ENCODE measurements around the gene GRIK3.

The GRIK3 gene

DNA sequence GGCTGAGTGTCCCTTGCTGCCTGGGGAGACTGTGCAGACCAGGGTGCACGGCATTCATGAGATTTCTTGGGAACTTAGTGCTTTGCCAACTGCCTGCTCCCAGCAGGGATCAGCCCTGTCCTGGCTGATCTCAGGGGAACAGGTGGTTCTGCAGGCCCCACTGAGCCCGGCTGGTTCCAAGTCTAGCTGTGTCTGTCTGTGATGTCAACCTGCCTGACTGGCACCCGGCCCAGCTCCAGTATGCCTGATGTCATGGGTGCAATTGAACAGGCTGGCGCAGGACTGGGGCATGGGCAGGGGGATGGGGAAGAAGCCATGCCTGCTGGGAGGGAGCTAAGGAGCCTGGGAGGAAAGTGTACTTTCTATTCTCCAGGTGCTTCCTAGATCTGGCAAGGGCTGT is 227.1 kb downstream of the GRIK3 start:
- no peak for DNase-seq

GRCh38 chr1:36805979-36806640 is 228.2 kb downstream of the GRIK3 start:
- DNase-seq: no peak

- no peak for DNase-seq
Measured at GRCh38 chr1:36804669-36805314, 229.5 kb downstream of the GRIK3 start.

- no peak for DNase-seq
Measured at GRCh38 chr1:36803868-36804570, 230.3 kb downstream of the GRIK3 start.

GRCh38 chr1:36802018-36802417 is 232.3 kb downstream of the GRIK3 start:
- DNase-seq: no peak

GRCh38 chr1:36797761-36798160 is 236.6 kb downstream of the GRIK3 start:
- DNase-seq: no peak

- DNase-seq: no peak
Measured at GRCh38 chr1:36796733-36797132, 237.6 kb downstream of the GRIK3 start.

DNA sequence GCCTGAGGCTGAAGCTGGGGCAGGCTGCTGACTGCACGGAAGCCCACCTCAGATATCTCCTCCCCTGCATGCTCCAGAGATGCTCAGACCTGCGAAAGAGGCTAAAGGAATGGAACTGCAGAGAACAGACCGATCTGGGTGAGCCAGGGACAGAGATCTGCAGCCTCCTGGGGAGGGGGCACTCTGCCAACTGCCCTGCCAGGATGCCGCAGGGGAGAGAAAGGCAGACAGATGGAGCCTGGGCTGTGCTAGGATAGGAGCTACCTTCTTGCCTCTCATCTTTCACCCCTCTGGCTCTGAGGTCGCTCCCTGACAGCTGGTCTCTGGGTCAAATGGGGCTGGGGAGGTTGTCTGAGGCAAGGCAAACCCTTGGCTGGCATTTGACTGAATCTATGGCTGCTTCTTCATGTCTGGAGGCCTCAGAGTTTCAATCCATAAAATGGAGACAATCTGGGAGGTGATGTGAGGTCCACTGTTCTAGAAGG is 238.2 kb downstream of the GRIK3 start:
- DNase-seq: no peak

DNA sequence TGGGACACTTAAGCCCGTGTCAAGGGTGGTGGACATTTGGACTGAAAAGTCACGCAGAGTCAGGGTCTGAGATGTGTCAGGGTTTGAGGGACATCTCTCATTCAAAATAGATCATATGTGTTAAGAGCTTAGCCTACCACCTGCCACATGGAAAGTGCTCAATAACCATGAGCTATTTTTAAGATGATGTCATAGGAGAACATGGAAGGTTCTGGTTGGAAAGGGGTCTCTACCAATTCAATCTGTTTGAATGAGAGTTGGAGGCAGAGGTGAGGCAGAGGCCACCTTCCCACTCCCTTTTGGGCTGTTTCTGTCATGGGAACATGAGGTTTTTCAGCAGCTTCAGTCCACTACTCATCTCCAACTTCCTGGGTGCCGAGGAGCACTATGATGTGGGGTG is 239.9 kb downstream of the GRIK3 start:
- DNase-seq: no peak

DNA sequence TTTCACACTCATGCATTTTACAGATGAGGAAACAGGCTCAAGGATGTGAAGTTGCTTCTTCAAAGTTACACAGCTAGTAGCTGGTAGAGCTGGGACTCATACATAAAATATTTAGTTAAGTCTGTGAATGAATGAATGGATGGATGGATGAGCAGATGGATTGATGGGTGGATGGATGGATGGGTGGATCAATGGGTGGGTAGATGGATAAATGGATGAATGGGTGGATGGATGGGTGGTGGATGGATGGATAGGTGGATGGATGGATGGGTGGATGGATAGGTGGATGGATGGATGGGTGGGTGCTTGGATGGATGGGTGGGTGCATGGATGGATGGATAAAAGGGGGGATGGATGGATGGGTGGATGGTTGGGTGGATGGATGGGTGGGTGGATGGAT is 240.9 kb downstream of the GRIK3 start:
- DNase-seq: no peak

DNA sequence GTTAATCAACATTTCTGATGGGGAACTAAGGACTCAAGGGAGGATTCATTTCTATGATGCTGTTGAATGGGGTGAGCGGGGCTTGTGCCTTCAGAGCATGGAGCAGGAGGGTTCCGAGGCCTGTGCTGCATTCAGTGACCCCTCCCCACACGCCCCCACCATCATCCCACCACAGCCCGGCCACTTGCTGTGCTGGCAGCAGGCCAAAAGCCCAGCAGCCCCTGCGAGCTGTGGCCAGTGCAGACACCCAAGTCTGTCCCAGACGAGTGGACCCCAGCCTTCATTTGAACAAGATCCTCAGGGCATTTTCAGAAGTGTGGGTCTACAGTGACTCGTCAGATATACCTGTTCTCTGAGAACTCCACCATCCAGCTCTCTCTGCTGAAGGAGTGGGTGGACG is 242.0 kb downstream of the GRIK3 start:
- DNase-seq: no peak

- DNase-seq: no peak
Measured at GRCh38 chr1:36790191-36790590, 244.1 kb downstream of the GRIK3 start.

GRCh38 chr1:36789535-36789934 is 244.8 kb downstream of the GRIK3 start:
- no peak for DNase-seq

DNA sequence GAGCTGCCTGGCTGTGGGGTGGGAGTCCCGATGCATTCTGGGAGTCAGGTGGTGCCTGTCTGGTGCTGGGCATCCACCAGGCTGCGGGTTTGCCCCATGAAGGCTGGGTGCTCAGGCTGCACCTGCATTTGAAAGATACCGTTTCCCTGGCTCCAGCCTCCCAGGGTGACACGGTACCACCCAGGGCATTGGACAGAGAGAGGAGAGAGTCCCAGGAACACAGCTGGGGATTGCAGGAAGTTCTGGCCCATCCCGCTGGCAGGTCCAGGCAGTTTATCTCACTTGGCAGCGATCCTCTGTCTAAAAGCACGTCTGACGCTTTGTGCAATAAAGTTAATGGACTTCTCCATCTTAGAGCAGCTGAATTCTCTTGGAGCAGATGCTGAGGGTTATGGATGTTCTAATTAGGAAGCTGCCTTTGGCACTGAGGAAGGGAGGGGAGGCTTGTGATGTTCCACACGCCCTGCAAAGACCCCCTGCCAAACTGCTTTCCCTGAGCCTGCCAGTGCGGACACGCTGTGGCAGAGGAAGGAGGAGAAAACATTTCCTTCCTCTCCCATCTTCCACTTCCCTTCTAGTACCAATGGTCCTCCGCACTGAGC is 246.9 kb downstream of the GRIK3 start:
- DNase-seq: no peak

- DNase-seq: no peak
Measured at GRCh38 chr1:36786425-36786824, 247.9 kb downstream of the GRIK3 start.

DNA sequence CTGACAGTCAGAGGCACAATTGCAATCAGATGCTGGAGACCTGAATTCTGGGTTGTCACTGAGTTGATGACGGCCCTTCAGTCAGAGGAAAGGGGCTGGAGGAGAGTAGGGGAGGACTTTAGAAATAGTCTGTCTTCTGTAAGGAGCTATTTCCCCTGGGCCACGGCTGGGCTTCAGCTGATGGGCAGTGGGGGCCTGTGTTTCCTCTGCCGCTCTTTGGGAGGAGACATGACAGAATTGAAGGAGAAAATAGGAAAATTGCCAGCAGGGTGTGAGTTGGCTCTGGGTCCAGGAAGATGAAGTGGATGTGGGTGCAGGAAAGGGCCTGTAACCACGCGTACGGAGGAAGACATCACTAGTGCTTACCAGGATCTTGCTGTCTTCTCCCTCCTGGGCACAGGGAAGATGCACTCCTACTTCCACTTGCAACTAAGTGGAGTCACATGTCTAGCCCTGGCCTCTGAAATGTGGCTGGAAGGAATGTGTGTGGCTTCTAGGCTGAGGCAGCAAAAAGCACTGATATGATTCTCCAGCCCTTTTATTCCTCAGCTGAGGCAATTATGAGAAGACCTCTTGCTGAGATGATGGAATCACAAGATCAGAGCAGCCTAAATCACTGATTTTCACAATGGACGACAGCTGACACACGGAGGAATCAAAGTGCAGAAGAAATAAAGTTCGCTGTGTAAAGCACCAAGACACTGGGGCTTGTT is 250.0 kb downstream of the GRIK3 start:
- no peak for DNase-seq

DNA sequence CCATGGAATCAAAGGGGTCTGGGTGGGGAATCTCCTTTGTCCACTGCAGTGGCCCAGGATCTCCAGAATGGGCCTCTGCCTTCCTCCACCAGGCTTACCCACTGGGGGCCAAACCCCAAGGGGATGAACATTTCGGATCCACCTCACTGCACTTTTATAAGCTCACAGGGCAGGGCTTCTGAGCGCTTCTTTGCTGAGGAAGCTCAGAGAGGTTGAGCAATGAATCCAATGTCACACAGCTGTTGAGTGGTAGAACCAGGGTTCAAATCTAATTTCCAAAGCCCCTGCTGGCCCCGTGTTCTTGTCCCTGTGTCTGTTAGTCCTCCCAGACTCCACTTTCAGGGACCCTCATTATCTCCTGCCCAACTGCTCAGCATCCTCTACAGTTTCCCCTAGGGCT is 250.8 kb downstream of the GRIK3 start:
- DNase-seq: no peak

- DNase-seq: no peak
Measured at GRCh38 chr1:36782785-36783184, 251.5 kb downstream of the GRIK3 start.

GRCh38 chr1:36782085-36782484 is 252.2 kb downstream of the GRIK3 start:
- no peak for DNase-seq

- no peak for DNase-seq
Measured at GRCh38 chr1:36781098-36781497, 253.2 kb downstream of the GRIK3 start.

DNA sequence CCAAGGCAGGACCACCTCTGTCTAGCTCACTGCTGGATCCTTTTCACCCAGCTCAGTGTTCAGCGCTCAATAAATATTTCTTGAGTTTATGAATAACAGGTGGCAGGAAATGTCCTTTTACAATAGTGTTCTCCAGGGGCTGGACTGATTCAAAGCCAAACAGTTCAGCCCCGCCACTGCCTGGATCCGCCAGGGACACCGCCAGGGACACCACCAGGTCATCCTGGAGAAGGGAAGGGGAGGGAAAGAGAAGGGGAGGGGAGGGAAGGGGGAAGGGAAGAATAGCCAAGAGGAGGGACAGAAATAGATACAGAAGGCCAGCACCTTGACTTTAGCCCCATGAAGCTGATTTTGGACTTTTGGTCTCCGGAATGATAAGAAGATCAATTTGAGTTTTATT is 255.6 kb downstream of the GRIK3 start:
- DNase-seq: no peak

DNA sequence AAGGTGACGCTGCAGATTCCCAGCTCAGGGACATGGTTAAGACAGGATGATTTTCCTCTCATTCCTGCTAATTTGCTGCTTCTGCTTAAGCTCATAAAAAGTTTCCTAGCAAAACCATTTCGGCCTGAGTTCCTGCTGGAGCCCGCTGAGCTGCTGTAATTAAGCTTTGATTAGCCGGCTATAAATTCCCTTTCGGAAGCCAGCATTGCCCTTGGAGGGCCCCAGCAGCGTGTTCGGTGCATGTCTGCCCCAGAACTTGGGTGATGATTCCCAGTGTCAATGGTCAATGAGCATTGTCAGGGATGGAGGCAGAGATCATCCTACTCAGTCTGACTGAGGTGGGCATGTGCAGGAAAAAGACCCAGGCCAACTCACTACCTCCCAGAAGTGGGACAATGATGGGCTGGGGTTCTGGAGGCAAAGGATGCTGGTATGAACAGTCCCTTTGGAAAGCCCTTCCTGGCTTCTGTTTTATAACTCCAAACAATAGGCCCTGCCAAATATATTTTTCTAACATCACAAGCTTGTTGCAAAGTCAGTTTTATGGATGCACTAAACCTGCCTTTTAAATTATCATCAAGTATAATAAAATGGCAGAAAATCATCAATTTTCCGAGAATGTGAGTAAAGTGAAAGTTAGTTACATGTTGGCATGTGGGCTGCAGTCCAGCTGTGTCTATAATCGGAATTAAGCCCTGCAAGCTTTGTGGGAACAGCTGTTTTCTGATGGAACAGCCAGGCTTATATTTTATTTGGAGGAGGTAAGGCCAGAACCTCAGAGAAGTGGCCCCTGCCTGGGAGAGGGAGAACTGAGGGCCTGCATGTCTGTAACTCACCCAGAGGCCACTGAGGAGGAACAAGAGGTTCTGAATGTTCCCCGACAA is 257.1 kb downstream of the GRIK3 start:
- no peak for DNase-seq
